Panc1 (cell line): ENCODE results near the gene CD300LF.

Experiments
- POLR2AphosphoS5 ChIP-seq: IDR thresholded peaks from 2 replicates; pipeline ENCODE4 v1.6.1; 2012; ENCODE audit warnings: mild to moderate bottlenecking, low read depth, low read length, moderate library complexity
- TF ChIP-seq, protein P1 (sequence below): fragments of 450-650 bp; IDR thresholded peaks from 2 replicates; pipeline ENCODE4 v1.5.1; 2017; ENCODE audit warnings: mild to moderate bottlenecking

DNA sequence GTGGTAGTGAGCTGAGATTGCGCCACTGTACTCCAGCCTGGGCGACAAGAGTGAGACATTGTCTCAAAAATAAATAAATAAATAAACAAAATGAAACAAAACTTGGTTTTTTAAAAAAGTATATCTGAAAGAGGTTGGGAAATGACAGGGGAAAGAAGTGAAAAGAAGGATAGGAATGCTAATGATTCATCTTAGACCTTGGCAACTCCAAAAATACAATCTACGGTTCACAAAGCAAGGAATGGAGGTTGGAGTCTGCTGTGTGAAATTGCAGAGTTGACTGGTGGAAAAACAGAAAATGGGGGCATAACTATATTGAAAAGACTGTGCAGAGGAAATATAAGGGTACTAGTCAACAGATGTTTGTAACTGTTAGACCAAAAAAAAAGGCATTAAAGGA lies 49.2 kb downstream of the CD300LF start:
- TF ChIP-seq, protein P1, sequence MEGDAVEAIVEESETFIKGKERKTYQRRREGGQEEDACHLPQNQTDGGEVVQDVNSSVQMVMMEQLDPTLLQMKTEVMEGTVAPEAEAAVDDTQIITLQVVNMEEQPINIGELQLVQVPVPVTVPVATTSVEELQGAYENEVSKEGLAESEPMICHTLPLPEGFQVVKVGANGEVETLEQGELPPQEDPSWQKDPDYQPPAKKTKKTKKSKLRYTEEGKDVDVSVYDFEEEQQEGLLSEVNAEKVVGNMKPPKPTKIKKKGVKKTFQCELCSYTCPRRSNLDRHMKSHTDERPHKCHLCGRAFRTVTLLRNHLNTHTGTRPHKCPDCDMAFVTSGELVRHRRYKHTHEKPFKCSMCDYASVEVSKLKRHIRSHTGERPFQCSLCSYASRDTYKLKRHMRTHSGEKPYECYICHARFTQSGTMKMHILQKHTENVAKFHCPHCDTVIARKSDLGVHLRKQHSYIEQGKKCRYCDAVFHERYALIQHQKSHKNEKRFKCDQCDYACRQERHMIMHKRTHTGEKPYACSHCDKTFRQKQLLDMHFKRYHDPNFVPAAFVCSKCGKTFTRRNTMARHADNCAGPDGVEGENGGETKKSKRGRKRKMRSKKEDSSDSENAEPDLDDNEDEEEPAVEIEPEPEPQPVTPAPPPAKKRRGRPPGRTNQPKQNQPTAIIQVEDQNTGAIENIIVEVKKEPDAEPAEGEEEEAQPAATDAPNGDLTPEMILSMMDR: no peak
- no peak for TF ChIP-seq POLR2AphosphoS5
